Neural cell (in vitro differentiated cells): Measurements from ENCODE around the gene MECP2.

Source experiments
- CTCF ChIP-seq: fragments of 450-650 bp; IDR thresholded peaks from 2 replicates; pipeline ENCODE4 v1.5.1; 2014; ENCODE audit warnings: antibody characterized with exemption, mild to moderate bottlenecking, moderate library complexity; ENCODE audit not compliant: poor library complexity, severe bottlenecking
- EP300 ChIP-seq: fragments of 450-650 bp; conservative IDR thresholded peaks from 2 replicates; pipeline ENCODE4 v1.6.1; 2014; ENCODE audit warnings: antibody characterized with exemption, mild to moderate bottlenecking, moderate library complexity; ENCODE audit not compliant: poor library complexity, severe bottlenecking
- EZH2 ChIP-seq: fragments of 200-600, 300-800 bp; shearing (Covaris generic), sonication (generic); IDR thresholded peaks from 2 replicates; pipeline ENCODE4 v1.6.1; 2014; ENCODE audit warnings: antibody characterized with exemption, low read length, borderline replicate concordance, mild to moderate bottlenecking; ENCODE audit not compliant: insufficient read depth, poor library complexity, severe bottlenecking

DNA sequence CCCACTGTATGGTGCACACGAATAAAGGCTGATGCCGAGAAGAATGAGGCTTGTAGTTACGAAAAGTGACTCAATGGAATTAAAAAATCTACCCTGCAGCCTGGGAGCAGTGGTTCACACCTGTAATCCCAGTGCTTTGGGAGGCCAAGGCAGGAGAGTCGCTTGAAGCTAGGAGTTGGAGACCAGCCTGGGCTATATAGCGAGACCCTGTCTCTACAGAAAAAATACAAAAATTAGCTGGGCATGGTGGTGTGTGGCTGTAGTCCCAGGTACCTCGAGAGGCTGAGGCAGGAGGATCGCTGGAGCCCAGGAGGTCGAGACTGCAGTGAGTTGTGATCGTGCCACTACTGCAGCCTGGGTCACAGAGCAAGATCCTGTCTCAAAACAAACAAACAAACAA lies 34.8 kb upstream of the MECP2 start:
- no peak for TF ChIP-seq CTCF
- no peak for TF ChIP-seq EZH2
- no peak for TF ChIP-seq EP300
